Left forelimb (tissue), 1 donor: ENCODE results near the gene CLEC2L.

Experiments
- DNase-seq: peaks from one replicate; pipeline ENCODE4 v3.0.0-alpha.2; 2018; ENCODE audit warnings: low spot score

CLEC2L gene

DNA sequence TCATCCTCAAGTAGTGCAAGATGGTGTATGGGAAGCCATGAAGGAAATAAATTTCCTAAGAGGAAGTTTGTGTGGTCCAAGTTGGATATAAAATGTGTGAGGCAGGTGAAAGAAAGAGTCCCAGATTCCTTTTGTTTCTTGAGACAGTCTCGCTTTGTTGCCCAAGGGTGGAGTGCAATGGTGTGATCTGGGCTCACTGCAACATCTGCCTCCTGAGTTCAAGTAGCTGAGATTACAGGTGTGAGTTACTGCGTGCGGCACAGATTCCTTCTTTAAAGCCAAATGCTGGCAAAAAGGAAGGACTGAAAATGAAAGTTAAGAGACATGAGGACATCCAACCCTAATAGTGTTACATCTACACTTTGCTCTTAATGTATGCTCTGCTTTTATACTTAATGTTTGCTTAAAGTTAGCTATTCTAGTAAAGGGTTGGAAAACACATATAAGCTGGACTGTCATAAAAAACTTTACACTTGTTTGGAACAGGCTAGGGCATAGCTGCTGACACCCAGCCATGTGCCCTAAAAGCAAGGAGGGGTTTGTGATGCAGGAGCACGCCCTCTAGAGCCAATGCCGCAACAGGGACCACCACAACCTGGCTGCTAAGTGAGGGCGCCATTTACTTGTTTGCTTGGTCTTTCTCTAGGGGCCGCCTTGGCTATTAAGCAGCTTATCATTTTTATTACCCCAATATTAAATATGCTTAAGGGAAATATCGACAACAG is 34.5 kb downstream of the CLEC2L start:
- no peak for DNase-seq

- no peak for DNase-seq
Measured at GRCh38 chr7:139559364-139560105, 36.0 kb downstream of the CLEC2L start.

DNA sequence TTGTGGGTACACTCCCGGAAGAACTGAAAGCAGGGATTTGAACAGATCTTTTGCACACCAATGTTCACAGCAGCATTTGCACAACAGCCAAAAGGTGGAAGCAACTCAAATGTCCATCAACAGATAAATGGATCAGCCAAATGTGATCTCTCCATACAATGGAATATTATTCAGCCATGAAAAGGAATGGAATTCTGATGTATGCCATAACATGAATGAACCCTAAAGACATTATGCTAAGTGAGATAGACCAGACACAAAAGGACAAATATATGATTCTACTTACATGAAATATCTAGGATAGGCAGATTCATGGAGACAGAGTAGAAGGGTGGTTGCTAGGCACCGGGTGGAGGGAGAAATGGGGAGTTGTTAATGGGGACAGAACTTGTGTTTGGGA is 36.7 kb downstream of the CLEC2L start:
- DNase-seq: no peak

DNA sequence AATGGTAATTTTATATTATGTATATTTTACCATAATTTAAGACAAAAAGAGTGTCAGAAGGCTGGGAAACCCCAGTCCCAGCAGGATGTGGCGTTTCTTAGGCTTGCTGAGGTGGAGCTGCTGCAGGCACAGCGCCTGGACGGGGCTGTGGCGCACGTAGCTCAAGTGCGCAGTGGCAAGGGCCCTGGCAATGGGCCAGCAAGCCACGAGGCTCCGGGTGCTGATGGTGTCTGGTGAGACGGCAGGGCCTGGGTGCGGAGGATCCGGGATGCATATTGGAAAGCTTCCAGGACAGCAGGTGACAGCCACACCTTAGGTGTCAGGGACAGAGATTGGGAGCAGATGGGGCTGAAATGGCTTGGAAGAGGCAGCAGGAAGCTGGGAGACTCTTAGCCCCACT is 37.2 kb downstream of the CLEC2L start:
- DNase-seq: no peak

- DNase-seq: no peak
Measured at GRCh38 chr7:139562491-139562890, 39.0 kb downstream of the CLEC2L start.

GRCh38 chr7:139562961-139563565 is 39.6 kb downstream of the CLEC2L start:
- no peak for DNase-seq

DNA sequence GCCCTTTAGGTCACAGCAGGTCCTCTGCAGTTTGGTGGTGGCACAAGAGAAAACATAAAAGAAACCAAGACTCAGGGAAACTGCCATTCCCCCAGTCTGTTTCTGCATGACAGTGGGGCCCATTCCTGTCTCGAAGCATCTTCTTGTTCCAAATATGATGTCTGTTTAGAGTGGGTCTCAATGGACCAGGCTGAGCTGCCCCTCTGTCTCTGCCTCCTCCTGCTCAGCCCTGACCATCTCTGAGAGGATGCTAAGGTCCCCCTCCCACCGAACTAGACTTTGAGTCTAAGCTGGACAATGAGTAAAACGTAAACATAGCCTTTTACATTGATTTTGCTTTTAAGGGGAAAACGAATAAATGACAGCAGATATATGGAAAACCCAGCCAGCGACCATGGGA is 40.4 kb downstream of the CLEC2L start:
- no peak for DNase-seq

GRCh38 chr7:139566075-139566474 is 42.6 kb downstream of the CLEC2L start:
- DNase-seq: no peak

GRCh38 chr7:139566736-139567646 is 43.5 kb downstream of the CLEC2L start:
- no peak for DNase-seq

GRCh38 chr7:139567647-139568345 is 44.3 kb downstream of the CLEC2L start:
- no peak for DNase-seq

- no peak for DNase-seq
Measured at GRCh38 chr7:139568346-139568675, 44.8 kb downstream of the CLEC2L start.

DNA sequence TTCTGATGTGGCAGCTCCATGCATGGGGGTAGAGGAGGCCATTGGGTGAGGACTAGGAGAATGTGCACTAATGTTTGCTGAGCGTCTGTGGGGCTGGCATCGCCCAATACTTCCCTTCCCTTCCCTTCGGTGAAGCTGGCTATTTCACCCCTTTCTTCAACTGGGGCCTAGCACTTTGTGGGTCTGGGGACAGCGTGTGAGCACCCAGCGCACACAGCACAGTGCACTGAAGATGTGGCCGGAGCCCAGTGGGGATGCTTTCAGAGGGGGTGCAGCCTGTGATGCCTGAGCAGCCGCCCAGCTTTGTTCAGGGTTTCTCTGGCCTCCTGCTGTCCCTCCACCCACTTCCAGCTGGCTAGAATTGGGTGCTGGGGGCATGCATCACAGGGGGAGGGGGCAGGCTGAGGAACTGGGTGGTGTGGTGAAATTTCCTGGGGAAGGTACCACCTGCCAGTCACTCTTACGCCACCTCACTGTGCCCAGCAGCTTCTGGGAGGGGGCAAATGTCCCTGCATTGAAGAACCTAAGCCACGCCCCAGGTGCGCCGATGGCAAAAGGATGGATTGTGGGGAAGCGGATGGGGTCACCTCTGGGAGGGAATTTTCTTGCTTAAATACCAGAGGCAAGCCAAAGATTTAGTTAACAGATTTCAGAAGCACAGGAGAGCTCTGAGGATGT is 45.5 kb downstream of the CLEC2L start:
- DNase-seq: no peak

DNA sequence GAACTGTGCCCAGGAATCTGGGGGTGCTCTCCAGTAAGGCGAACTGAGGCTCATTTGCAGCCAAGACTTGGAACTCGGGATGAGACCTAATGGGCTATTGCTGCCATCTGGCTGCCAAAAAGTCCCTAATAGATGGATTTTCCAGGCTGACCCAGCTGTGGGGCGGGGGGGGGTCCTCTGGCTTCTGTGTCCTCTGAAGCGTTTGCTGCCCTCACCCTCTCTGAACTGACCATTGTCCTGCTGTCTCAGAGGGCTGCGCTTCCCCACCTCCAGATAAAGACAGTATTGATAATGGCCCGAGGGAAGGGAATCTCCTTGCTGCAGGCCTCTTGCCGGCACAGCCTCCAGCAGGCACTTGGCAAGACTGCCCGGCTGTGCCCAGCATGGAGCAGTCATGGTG is 46.6 kb downstream of the CLEC2L start:
- DNase-seq: no peak

DNA sequence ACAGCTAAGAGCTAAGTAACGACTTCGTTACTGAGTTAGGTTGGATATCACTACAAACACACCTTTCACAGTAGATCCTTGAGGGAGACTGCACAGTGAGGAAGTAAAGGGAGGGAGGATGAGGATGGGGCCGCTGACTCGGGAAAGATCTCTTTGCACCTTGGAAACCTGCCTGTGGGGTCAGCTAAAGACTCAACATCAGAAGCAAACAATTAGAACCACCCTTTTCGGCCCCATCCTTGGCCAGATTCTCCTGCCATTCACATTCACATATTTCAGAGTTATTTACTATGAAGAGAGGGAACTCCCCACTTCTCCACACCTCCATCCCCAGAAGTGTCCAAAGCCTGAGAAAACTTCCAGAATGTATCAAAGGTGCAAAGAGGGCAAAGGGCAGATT is 47.1 kb downstream of the CLEC2L start:
- DNase-seq: no peak

- no peak for DNase-seq
Measured at GRCh38 chr7:139571190-139571589, 47.7 kb downstream of the CLEC2L start.

DNA sequence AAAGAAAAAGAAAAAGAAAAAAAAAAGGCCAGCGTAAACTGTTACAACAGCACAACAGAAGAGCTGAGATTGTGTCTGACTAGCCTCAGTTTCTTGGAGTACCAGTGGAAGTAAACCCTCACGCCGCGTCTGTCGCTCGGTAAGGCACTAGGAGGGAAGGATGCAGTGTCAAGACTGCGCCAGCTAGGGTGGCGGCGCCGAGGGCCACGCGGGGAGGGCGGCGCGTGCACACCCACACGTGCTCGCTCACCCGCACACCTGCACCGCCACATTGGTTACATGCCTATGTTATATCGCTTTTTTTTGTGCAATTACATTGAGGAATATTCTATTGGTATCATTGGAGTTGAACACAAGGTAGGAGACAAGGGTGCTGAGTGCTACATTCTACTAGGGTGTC is 48.2 kb downstream of the CLEC2L start:
- no peak for DNase-seq

DNA sequence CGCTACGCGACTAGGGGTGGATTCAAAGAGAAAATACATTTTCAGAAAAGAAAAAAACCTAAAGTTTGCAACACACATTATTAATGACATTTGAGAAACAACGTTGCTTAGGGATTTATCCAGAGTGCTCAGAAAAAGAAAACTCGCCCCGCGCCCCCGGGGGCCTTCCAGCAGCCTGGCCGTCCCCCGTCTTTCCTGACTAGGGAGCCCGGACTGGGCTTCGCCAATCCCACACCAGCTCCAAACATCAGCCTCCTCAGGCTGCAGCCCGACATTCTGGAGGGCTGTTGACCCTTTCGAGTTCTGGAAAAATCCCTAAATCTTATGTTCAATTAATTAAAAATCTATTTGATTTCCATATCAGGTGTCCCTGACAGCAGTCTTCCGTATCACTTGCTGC is 48.6 kb downstream of the CLEC2L start:
- DNase-seq: no peak

DNA sequence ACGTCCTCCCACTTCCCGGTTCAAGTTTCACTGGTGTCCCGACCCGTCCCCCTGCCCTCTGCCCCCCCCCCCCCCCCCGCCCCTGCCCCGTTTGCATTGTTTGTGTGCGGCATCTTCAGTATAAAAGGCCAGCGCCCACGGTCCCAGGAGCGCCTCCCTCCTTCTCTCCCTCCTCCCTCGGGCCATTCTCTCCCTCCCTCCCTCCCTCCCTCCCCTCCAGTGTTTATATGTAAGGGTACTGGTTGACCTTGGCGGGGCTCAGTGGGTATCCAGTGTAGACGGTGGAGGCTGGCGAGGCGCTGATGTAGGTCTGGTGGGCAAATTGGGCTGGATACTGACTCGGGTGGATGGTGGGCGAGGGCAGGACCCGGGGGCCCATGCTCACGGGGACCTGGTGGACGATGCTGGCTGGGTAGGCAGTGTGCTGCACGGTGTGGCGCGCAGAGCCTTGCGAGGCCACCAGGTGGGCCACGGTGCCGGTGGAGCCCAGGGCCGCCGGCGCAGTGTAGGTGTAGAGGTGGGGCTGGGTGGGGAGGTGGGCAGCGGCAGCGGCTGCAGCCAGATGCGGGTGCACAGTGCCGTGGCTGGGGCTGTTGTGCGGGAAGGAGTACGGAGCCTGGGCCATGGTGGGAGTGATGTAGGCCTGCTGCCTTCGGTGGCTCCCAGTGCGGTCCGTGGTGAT is 49.4 kb downstream of the CLEC2L start:
- peak; percentile 54 for DNase-seq

DNA sequence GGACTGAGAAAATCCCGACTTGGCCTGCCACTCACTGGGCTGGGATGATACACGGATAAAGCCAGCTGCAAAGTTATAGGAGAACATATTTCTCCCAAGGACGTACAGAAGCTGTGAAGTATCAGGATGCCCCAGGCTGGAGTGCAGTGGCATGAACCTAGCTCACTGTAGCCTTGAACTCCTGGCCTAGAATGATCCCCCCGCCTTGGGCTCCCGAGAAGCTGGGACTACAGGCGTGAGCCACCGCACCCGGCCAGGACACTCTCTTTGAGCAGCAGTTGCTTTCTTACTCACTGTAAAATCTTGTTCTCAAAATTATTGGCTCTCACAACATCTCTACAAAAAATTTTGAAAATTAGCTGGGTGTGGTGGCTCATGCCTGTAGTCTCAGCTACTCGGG is 50.4 kb downstream of the CLEC2L start:
- no peak for DNase-seq

- DNase-seq: no peak
Measured at GRCh38 chr7:139574618-139575337, 51.3 kb downstream of the CLEC2L start.
